Measurements from ENCODE around the gene SLMAP.

Gene SLMAP

DNA sequence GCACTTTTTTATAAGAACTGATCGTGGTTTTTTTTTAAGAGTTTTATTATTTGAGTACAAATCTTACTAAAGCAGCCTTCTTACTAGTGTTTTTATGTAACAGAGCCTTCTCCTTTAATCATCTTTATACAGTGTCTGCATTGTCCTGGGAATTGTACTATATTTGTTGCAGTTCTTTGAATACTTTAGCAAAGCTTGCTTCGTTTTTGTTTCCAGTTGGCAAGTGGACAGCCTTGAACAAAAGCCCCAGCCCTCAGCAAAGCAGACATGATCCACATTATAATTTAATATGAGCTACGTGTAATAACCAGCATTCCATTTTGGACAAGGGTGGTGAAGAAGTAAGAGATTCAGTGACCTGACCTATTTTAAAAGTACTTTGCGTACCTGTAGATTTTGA, 139.9 kb downstream of the SLMAP start:
- DNase-seq = no peak

DNA sequence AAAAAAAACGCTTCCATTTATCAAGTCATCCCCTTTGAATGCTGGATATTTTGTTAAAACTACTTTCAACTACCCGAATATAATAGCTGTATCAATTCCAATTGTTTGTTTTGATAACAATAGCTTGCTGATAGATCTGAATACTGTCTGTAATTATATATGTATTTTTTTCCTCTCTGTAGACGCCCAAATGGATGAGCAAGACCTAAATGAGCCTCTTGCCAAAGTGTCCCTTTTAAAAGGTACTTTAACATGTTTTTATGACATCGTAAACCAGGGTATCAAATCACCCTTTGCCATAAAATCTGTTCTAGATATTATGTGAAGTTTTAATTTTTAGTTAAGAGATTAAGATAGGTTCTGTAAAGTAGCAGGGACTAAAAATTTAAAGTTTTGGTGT, 140.6 kb downstream of the SLMAP start:
- no peak for DNase-seq

DNA sequence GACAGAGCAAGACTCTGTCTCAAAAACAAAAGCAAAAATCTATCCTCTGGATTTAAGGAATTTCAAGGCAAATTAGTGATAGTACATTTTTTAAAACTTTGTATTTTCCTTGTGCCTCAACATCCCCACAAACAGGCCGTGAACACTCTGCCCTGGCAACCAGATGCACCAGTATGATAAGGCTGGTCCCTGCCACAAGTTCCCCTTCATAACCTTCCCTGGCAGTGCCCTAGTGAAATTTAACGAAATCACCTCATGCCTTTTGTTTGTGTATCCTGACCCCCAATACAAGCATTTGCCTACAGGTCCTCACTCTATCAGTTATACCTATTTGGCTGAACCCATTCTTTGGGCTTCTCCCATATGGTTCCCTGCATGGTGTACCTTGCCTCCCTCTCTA, 144.7 kb downstream of the SLMAP start:
- DNase-seq = peak; percentile 65

DNA sequence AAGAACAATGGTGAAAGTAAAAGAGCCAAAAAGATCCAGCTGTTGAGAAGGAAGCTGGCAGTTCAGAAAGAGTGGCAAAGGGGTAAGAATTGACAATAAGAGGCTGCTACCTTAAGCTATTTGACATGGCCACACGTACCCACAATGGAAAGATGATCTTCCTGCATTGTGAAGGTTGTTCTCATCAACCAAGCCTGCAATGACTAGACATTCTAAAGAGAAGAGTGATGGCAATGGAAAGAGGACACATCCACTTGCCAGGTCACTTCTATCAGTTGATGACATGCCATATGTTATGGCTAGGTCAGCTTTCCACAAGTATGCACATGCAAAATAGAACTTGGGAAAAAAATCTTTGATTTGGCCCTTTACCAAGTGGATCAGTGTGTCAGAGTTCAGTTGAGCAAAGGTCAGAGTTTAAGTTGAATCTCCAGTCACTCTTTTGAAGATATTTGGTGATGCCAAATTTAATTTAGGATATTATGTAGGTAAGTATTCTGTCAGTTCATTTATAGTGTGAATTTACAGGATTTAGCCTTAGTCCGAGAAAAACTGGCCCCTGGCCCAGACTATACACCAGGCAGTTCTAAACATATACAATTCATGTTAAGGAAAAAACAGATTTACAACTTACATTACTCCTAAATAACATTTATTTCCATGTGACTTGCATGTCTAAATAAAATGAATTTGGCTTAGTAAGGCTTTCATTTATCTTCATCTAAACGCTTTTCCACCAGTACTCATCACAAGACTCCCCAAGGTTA, 147.2 kb downstream of the SLMAP start:
- DNase-seq = no peak

DNA sequence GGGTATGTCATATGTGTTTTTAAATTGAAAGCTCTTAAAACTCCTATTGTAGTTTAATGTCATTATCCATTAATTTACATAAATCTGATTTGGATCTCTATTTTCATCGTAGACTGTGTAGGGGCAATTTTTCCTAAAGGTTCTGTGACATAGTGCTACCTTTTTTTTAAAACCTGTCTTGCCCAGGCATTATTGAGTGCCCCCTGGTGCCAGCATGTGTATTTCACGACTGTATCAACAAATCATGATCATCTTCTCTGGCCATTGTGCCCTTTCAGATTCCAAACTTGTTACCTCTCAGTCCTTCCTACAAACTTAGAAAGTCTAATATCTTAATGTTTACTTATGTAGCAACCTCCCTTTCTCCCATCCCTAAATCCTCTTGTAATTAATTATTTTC, 154.9 kb downstream of the SLMAP start:
- DNase-seq = peak; percentile 52

DNA sequence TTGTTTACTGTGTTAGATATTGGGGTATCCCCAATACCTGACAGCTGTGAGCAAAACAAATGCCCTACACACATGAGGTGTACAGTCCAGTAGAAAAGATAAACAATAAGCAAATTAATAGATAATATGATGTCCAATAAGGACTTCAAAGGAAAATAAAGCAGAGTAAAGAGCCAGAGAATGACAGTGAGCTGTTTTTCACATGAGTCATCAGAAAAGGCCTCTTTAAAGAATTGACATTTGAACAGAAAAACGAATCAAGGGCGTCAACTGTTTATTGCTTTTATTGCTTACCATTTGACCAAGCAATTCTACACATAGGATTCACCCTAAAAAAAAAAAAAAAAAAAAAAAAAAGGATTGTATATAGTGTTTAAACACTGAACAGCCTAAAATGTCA, 155.5 kb downstream of the SLMAP start:
- DNase-seq = no peak

DNA sequence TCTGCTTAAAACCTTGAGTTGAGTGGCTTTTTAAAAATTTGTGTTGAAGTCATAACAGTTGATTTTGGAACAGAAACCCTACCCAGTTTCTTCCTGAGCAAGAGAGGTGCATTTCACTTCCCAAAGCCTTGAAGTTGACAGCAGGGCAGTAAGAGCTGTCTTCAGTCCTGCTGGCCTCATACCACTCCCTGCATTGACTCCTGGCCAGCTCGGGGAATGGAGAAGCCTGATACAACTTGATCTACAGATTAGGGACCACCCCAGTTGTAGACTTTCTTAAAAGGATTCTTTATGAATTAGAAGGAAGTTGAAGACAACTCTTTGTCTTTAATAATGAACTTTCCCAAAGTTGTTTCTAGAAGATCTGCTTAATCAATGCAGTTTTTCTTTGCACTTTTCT, 161.5 kb downstream of the SLMAP start:
- peak; percentile 11 for DNase-seq

DNA sequence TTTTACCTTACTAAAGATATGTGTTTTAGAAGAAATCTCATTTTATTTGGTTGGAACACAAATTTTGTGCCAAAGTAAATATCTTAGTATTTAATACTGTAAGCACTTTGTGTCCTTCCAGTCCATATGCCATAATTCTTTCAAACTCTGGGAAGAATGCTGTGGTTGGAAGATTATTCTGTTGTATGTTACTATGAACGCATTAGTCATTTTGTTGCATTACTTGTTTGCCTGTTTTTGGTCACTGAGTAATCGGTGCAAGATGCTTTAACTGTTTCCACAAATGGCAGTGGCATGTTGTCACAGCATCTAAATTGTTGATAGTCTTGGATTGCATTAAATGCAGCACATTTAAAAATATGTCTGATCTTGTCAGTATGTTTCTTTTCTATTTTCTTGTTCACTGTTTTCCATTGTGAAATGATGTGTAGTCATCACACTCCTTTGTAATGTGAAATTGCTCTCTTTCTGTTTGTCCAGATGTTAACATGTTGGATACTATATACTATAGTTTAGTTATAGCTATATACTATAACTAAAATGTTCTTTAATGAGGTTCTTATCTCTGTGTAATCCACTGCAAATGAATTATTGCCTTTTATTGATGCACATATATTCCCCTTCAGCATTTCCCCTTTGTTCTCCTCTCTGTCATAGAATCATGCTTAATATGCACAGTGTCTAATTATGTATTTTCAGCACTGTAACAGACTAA, 162.2 kb downstream of the SLMAP start:
- DNase-seq = no peak

DNA sequence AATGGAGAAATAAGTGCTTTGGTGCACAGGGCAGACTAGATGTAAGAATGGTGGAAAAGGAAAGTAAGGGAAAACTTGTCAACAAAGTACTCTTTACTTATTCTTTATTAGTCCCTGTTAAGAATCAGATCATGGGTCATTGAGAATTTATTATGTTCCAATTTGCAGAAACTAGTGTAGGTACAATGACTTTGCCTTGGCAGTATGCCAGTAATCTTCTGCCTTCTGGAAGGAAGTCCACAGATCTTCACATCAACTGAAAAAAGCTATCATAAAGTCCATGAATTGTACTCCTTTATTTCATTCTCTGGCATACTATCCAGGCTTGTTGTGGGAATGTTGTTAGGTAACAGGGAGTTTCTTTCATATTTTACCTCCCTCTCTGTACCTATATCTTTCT, 163.9 kb downstream of the SLMAP start:
- peak; percentile 50 for DNase-seq

DNA sequence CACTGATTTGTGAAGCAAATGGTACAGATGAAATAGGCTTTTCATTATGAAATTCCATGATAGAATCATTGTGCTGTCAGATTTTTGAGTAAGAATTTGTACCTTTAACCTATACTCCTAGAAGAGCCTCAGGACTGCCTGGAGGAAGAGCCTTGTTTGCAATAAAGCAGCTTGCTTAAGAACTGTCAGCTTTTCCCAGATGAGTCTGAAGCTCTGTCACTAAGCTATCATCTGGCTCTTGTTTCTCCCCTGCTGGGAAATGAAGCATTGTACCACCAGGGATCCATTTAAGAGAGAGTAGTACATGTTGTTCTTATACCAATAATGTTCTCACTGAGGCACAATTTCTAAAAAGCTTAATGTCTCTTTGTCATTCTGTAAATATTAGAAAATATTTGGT, 167.0 kb downstream of the SLMAP start:
- no peak for DNase-seq

DNA sequence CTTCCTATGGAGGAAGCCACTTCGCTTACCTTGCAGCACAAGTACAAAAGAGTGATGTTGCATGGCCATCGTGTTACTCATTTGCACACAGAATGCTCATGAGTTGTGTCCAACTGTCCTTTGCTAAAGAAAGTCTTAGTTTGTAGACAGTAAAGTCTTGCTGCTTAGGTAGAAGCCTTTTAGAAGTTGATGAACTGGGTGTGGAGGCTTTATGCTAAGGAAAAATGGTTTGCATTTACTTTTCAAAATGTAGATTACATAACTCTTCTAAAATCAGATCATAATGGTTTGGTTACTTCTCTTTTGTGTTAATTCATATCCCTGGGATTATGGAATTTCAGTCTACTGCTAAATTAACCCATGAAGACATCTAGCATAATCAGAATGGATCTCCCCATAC, 167.6 kb downstream of the SLMAP start:
- DNase-seq = no peak

DNA sequence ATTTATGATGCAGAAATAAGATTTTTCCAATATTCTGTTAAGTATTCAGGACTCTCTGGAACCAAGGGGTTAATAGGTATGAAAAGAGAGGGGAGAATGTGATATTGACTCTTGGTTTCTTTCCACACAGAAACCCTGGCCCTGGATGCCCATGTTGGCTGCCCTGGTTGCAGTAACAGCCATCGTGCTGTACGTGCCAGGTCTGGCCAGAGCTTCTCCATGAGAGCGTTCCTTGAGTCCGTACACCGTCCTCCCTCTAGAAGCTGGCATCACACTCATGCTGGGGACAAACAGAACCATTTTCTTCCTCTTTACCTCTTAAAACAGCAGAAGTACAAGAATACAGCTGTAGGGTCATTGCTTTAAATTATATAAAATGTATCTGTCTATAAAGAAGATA, 171.1 kb downstream of the SLMAP start:
- DNase-seq = no peak

DNA sequence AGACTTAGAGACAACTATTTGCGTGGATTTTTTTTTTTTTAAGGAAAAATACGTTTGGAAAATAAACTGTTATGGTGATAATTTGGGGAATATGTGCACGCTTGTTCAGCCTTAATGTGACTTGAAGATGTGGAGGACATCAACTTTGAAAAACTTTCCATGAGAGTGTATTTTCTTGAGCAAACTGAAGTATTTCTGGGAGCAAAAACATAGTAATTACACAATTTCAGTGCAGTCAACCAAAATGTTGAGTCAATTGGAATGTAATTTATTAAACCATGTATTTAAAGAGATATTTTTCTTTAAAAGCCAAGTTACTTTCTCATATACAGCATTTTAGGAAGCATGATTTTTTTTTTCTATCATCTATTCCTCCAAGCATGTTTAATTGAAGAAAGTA, 171.8 kb downstream of the SLMAP start:
- DNase-seq = no peak

DNA sequence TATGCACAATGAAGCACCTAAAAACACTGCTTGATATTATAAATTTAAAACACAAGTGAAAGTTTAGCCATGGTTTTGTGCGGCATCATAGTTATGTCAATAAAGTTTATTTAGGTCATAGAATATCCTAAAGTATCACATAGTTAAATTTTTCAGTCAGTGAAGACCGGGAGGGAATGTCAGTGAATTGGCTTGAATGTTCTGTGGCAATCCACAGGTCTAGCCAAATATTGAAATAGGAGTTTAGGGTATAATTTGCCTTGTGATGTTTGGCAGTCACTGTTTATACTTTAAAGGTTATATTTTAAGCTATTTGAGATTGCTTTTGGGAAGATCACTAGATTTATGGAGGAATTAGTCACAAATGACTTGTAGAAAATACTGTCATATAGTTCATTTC, 172.4 kb downstream of the SLMAP start:
- DNase-seq = no peak

DNA sequence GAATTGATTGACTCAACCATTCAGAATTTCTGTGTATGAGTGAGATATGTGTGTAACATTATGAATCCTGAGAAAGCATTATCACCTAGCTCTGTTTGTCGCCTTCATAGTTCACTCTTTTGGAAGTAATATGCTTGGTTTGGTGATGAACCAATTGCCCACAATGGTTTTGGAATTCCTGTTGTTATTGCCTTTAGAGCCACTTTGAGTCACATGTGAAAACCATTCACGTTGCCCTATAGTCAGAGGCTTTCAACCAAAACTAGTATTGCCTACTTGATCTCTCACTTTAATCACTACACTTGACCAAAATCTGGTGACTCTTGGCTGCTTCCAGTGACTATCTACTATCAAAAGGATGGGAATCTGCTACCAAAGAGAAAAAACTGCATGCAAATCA, 173.9 kb downstream of the SLMAP start:
- no peak for DNase-seq

DNA sequence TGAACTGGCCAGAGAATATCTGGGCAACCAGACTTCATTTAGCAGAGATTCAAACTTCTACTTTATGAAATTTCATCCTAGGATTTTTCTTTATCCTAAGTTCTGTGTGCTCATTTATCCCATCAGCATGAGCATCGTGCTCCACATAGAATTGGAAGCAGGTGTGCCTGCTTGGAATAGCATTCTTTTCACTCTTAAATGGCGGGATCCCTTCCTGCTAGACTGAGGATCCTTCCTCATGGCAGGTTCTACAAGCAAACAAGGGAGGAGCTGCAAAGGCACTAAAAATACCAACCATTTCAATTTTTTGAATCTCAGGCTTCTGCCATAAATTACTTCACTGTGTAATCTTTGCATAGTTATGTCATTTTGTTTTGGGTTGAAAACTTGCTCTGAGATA, 177.5 kb downstream of the SLMAP start:
- no peak for DNase-seq

DNA sequence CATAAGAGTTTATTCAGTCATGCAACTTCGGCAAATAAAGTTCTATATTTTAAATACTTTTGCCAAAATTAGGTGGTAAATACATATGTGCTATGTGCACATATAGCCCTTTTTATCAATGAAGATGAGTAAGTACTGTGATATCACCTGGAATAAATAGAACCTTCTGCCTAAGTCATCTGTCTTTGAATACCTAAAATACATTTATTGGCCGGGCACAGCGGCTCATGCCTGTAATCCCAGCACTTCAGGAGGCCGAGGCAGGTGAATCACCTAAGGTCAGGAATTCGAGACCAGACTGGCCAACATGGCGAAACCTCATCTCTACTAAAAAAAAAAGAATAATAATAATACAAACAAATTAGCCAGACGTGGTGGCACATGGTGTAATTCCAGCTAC, 178.3 kb downstream of the SLMAP start:
- no peak for DNase-seq

DNA sequence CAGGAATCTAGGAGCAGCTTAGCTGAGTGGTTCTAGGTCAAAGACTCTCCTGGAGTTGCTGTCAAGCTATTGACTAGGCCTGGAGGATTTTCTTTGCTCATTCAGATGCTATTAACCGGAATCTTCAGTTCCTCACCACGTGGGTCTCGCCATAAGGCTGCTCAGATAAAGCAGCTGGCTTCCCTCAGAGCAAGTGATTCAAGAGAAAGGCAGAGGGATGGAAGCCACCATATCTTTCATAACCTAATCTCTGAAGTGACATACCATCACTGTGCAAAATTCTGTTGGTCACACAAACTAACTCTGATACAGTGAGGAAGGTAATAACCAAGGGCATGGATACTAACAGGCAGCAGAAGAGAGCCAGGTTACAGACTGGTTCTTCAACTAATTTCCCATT, 179.4 kb downstream of the SLMAP start:
- DNase-seq = peak; percentile 95

DNA sequence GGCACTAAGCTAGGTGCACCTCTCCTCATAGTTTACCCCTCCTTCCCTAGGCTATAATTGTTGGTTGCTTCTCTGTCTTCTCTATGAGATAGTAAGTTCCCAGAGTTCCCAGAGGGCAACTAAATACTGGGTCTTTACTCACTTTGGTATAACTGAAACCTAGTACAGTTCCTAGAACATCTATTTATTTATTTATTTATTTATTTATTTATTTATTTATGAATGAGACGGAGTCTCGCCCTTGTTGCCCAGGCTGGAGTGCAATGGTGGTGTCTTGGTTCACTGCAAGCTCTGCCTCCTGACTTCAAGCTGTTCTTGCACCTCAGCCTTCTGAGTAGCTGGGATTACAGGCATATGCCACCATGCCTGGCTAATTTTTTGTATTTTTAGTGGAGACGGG, 181.0 kb downstream of the SLMAP start:
- DNase-seq = no peak

DNA sequence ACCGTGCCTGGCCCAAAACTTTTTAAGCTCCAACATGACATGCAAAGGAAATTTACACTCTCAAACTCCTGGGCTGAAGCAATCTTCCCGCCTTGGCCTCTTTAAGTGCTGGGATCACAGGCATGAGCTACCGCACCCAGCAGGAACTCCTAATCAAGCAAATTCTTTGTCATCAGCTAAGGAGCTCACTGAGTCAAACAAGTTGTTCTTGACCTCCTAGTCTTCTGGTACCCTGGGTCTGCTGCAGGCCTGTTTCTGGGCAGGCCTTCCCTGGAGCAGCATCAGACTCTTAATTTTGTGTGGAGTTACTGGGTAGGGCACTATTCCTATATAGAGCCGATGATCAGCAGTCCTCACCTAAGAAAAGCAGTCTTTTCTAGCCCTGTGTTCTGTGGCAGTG, 183.7 kb downstream of the SLMAP start:
- no peak for DNase-seq

DNA sequence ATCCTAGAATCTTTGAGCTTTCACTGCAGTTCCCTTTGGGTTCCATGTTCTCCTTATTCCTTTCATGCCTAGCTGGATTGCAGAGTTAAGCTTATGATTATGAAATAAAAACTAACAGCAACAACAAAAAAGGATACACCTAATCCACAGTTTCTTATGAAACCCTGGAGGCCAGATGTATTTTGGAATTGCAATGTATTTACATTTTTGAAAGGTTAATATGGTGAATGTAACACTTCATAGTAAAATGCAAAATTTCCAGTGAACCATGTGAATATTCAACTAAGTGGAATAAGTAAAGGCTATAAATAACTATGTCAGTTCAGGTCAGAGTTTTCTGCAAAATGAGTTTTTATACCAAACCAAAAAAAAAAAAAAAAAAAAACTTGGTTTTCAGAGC, 186.3 kb downstream of the SLMAP start:
- no peak for DNase-seq

DNA sequence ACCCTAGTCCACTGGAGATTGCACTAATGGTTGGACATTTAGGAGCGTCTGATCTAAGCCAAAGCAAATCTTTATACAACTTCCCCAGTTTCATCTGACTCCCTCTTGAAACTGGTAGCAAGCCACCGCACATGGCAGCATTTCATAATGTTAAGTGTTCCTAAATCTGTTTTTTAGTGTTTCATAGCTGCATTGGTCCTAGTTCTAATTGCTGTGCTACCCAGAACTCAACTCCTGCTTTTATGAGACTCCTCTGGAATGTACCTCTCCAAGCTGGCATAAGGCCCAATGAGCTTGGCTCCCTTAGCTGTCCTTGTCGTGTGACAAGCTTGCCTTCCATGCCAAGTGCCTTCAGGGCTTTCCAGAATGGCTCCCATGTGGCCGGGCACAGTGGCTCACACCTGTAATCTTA, 186.8 kb downstream of the SLMAP start:
- no peak for DNase-seq

DNA sequence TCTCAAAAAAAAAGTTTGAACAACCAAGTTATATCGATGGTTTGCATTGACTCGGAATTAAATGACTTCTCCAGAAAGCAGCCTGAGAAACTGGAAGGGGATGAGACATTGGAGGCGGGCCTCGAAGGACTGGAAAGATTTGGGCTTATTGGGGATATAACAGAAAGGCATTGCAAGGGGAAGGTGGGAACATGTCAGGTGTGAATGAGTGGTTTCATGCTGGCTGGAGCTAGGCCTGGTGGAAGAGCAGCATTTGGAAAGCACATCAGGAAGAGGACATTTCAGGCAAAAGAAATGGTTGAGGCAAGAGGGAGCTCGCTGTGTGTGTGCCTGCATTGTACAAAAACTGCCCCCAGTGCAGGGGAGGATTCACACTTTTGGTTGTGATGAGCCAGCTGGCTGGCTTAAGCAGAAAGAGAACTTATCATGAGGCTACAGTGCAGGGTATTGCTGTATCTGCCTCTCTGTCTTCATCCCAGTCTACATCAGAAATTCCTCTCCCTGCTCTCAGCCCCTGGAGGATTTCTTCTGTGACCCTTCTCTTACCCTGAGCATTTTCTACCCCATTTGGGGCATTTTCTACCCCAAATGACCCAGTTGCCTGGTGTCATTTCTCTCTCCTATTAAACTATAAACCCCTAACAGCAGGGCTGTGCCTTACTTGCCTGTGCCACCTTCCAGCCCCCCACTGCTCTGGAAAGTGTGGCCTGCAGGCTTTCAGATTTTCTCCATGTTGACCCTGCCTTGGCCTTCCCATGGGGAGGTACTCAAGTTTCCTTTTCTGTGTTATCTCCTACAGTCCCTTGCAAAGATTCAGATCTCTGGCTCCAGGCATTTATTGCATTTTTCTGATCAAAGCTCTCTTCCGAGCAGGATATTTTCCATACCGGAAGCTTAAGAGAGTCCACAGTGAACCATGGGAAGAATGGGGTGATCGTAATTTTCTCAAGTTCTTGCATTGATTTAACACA, 187.7 kb downstream of the SLMAP start:
- DNase-seq = no peak

DNA sequence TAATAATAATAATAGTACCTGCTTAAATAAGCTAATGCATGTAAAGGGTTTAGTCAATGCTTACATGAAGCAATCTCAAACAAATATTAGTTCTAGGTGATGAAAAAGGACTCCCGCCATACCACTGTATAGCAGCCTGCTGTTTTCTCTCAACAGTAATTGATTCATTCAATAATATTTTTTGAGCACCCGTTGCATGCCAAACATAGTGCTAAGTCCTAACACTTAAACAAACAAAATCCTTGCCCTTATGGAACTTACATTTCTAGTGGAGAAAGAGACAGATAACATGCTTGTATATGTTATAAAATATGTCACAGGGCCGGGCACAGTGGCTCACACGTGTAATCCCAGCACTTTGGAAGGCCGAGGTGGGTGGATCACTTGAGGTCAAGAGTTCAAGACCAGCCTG, 190.9 kb downstream of the SLMAP start:
- no peak for DNase-seq
